Measurements from ENCODE around the gene ARHGAP26. TPM values are rescaled to one million over a fixed set of nuclear protein-coding genes. Genes with fewer than 3 reads are reported as not detected.
A peak's percentile ranks its signal among the peaks of the same experiment; 100 is the strongest.

ARHGAP26 gene
- total RNA-seq, 1 experiment from 2014 or later = 38.3 TPM

DNA sequence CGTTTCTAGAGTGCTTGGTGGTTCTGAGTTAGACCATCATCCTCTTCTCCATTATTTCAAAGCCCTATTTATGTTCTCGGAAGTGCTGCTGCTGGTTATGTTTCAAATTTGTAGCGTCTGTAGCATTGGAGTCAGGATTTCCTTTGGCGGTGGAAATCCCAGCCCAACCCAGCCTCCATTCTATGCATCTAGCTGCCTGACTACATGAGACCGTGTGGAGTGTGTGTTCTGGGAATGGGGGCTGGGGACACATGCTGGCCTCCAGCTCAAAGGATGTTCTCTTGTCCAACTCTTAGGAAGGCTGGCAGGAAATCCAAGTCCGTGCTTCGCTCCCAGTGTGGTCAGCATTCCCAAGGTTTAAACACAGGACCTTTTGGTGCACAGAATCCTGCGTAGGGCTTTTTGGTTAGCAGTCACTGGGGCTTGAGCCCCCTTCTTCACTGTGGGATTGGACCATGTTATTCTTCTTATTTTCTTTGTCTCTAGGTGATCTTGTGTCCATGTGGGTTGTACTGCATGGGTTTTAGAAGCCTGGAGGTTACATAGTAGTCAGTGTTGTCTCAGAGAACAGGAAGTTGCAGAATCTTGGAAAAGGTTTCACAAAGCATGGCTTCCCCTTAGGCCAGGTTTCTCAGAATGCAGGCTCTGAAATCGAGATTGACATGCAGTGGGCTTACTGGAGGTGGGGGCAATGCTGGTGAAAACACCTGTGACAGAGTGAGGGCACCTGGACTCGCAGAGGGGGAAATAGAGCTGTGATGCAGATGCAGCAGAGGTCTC lies 132.2 kb downstream of the ARHGAP26 start:
- no peak for DNase-seq (ENCODE audit: low read depth)
- in situ Hi-C loops (cut with HindIII; ENCODE audit: low pct_unique_long_range_greater_than_20kb, low sequenced_read_pairs) = no loop called here

DNA sequence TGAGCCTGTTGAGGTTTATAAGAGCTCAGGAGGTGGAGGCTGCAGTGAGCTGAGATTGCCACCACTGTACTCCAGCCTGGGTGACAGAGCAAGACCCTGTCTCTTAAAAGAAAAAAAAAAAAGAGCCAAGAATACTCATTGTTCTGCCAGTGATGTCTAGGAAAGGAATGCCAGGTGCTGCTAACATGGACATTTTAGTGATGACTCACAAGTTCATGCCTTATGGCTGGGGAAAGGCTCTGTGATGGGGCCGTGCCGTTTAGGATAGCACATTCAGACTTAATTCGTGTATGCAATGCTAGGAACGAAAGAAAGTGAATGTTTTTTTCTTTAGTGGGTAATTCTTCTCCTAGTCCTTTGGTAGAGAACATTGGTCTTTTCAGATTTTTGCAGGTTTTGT lies 134.2 kb downstream of the ARHGAP26 start:
- in situ Hi-C loops (cut with HindIII; ENCODE audit: low pct_unique_long_range_greater_than_20kb, low sequenced_read_pairs) = no loop called here
- no peak for DNase-seq (ENCODE audit: low read depth)

DNA sequence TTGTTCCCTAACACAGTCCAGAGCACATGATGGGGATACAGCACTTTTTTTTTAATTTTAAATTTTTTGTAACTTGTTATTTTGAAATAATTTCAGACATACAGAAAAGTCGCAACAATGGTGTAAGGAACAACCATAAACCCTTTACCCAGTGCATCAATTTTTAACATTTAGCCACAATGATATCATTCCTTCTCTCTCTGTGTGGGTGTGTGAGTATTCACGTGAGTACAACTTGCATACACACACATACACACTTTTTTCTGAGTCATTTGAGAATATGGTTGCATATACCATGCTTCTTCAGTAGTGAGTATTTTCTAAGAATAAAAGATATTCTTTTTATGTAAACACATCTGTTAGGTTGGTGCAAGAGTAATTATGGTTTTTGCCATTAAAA lies 135.2 kb downstream of the ARHGAP26 start:
- DNase-seq (ENCODE audit: low read depth) = no peak
- in situ Hi-C loops (cut with HindIII; ENCODE audit: low pct_unique_long_range_greater_than_20kb, low sequenced_read_pairs) = no loop called here

DNA sequence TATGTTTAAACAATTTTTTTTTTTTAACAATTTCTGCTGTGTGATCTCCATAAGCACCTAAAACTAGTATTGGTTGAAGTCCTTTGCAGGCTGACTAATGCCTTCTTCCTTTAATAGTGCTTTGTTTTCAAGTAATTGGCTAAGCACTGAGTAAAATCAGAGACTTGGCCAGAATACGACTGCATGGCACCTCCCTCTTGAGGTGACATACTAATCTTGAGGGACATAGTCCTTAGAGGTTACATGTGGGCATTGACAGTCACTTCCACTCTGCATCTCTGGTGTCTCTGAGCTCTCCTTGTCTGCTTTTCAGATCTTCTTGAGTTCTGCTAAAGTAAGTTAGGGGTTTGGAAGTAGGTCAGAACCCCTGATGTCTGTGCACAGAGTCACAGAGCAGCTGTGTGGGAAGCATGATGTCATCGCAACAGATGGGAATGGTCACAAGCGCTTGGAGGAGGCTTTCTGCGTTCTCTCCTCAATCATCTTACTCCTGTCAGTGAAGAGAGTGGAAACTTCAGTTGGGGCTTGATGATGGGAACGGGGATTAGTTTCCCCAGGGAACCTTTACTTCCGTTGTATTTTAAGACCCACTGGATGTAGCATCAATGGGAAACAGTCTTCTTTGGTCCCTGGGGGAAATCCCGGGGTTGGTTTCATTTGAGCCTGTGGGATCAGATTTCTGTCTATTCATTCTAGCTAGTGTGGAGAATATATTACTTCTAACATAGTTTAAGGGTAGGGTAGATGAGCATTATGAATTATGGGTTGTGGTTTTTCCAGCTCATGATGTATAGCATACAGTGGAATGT lies 136.9 kb downstream of the ARHGAP26 start:
- no peak for DNase-seq (ENCODE audit: low read depth)
- in situ Hi-C loops (cut with HindIII; ENCODE audit: low pct_unique_long_range_greater_than_20kb, low sequenced_read_pairs) = no loop called here

DNA sequence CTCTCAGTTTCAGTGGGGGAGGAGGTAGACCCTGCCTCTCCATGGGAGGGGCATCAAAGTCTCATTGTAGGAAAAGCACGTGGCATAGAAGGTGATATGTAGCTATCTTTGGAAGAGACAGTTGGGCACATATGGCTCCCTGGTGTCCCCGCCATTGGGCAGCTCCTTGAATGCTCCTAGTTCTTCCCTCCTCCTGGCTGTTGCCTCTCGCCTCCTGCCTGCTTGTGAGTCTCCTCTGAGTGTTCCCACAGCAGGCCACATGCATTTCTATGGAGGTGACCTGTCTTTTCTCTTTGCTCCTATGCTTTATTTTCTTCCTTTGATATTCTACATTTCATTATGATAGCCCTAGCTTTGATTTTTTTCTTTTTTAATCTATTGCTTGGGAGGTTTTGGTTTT lies 138.5 kb downstream of the ARHGAP26 start:
- DNase-seq (ENCODE audit: low read depth) = no peak
- in situ Hi-C loops (cut with HindIII; ENCODE audit: low pct_unique_long_range_greater_than_20kb, low sequenced_read_pairs) = no loop called here

DNA sequence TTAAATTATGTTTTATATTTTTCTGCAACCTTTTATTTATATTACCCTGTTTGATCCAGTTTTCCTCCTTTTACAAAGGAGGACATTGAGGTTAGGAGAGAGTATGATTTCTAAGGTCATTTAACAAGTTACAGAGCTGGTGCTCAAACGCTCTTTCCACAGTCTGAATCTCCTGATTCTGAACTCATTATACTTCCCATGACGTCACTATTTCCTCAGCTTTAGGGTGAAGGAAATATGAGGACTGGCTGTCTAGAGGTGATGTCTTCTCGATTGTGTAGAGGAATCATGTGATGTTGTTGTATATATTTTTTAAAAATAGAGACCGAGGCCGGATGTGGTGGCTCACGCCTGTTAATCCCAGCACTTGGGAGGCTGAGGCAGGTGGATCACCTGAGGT lies 140.0 kb downstream of the ARHGAP26 start:
- DNase-seq (ENCODE audit: low read depth) = no peak
- in situ Hi-C loops (cut with HindIII; ENCODE audit: low pct_unique_long_range_greater_than_20kb, low sequenced_read_pairs) = no loop called here

DNA sequence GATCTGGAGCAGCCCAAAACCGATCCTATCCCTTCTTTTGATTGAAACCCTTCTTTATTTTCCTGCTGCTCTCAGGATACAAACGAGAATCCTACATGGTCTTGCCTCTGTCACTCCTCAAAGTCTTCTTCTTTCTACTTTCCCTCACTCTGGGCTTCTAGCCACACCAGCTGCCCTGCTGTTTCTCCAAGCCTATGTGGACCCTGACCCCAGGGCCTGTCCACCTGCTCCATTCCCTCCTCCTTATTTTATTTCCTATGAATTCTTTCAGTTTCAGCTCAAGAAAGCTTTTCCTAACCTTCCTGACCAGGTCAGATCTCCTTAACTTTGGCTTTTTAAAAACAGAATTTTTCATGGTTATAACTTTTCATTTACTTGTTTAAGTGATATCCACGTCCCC lies 141.0 kb downstream of the ARHGAP26 start:
- in situ Hi-C loops (cut with HindIII; ENCODE audit: low pct_unique_long_range_greater_than_20kb, low sequenced_read_pairs) = no loop called here

DNA sequence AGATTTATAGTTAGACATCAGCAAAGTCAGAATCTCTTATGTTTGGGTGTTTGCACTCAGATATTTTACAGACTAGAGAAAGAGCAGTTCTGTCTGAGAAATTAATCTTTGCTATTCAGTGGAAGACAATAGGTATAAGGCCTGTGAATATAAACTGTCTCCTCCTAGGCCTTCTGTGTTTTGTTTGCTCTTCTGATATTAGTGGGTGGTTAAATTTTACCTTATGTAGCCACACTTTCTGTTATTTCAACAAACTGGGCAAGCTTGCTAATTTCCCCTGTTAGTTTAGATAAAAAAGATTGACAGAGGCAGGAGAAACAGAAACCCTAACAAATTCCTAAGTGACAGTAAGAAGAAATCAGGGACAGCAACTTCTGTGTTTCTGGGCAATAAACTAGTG lies 141.6 kb downstream of the ARHGAP26 start:
- in situ Hi-C loops (cut with HindIII; ENCODE audit: low pct_unique_long_range_greater_than_20kb, low sequenced_read_pairs) = no loop called here
- DNase-seq (ENCODE audit: low read depth) = no peak

More for the DNA sequence above, 141.0 kb downstream of the ARHGAP26 start:
- no peak for DNase-seq (ENCODE audit: low read depth)

DNA sequence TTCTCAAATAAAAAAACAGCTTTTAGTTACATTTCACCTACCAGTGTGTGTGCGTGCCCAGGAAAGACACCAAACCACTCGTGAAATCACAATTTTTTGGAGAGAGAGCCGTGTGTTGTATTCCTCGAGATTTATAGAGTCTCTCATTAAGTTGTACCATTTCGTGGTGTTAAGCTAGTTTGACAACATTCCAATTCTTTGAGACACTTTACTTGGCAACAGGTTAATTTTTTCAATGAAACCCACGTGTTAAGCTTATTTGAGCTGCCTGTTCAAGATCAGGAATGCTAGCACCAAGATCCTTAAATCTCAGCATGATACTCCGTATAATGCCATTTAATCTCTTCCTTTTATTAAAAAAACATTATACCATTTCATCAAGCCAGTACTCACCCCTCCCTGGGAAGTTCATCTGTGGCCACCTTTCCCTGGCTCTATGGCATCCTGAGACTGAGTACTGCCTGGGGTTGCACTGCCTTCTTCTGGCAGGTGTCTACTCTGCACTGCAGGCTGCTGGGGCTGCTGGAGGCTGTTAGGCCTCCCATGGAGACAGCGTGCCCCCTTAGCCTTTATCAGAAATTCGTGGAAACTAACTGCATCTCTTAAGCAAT lies 143.7 kb downstream of the ARHGAP26 start:
- in situ Hi-C loops (cut with HindIII; ENCODE audit: low pct_unique_long_range_greater_than_20kb, low sequenced_read_pairs) = no loop called here
- DNase-seq (ENCODE audit: low read depth) = no peak

DNA sequence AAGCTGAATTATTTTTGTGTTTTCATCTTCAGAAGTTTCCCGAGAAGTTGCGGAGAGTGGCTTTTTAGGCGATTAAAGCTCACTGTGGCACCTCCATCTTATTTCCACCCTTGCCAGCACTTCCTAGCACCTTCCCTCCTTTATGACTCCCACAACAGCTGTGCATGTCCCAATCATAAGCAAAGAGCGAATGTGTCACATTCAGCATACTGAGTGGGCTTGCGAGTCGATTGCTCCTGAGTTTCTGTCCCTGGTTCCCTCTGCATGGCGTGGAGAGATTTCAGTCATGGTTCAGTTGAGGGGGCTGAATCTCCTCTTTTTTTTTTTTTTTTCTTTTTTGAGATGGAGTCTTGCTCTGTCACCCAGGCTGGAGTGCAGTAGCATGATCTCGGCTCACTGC lies 144.9 kb downstream of the ARHGAP26 start:
- in situ Hi-C loops (cut with HindIII; ENCODE audit: low pct_unique_long_range_greater_than_20kb, low sequenced_read_pairs) = no loop called here
- DNase-seq (ENCODE audit: low read depth) = no peak

DNA sequence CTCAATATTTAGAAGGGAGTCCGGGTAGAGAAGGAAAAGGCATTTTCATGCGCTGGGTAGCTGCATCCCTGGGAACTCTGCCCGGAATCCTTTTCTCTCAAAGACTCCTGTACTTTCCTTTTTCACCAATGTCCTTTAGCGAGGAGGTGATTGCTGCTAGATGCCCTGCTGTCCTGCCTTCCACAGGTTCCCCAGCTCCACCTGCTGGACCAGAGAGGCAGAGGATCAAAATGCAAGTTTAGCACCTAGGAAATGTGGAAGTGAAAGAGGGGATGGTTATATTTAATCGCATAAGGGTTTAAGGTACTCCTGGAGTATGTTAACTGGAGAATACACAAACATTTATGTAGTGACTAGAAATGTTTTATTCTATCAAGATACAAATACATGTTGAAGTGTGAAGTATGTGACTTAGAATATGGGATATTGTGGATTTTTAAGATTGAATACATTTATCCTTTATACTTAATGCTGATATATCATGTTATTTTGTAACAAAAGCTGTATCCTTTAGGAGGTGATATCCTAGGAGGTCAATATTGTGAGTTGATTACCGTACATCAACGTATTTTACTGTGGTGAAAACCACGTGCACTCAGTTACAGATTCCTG lies 145.7 kb downstream of the ARHGAP26 start:
- DNase-seq (ENCODE audit: low read depth) = peak; percentile 23
- in situ Hi-C loops (cut with HindIII; ENCODE audit: low pct_unique_long_range_greater_than_20kb, low sequenced_read_pairs) = no loop called here

DNA sequence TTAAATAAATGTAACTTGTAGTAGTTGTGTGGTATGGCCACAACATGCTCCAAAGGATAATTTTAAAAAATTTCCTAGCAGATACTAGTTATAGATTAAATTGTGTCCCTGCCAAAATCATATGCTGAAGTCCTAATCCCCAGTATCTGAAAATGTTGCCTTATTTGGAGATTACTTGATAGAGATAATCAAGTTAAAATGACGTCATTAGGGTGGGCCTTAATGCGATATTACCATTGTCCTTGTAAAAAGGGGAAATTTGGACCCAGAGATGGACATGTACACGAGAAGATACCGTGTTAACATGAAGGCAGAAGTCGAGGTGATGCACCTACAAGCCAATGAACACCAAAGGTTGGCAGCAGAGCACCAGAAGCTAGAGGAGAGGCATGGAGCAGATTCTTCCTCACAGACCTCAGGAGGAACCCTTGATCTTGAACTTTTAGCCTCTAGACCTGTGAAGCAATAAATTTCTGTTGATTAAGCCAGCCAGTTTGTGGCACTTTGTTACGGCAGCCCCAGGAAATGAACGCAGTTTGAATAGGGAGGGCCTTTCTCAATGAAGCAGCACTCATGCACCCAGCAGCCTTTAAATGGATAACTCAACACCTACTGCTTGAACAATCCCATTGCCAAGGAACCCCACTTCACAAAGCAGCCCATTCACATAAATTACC lies 148.9 kb downstream of the ARHGAP26 start:
- in situ Hi-C loops (cut with HindIII; ENCODE audit: low pct_unique_long_range_greater_than_20kb, low sequenced_read_pairs) = no loop called here

DNA sequence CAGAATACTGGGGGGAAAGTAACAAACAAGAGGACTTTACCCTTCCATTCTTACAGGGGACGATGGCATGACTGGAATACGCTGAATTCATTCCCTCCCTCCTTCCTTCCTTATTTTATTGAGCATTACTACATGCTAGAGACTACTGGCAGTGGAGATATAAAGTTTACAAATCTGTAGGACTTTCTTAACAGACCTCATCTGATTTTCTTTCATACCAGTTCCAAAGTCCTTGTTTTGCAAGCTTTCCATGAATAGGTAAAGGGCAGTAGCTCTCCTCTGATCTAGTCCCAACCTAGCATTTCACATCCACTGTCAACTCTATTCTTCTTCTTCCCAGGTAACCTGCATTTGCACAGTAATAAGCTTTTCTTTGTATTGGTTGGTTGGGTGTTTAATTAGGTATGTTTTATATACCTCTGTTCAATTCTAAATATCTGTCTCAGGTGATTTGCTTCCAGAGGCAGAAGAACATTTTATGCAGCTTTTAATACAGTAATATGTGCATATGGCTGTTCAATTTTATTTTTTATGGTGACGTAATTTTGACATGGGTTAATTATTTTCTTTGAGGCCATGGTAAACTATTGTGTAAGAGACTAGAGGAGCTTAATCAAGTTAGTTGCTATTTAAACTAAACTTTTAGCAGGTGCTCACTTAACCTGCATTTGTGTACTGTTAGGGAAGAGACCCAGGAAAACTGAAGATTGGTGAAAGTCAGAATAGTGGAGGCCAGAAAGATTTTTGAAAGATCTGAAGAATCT lies 150.9 kb downstream of the ARHGAP26 start:
- DNase-seq (ENCODE audit: low read depth) = no peak
- in situ Hi-C loops (cut with HindIII; ENCODE audit: low pct_unique_long_range_greater_than_20kb, low sequenced_read_pairs) = no loop called here

More for the DNA sequence above, 148.9 kb downstream of the ARHGAP26 start:
- DNase-seq (ENCODE audit: low read depth) = no peak

DNA sequence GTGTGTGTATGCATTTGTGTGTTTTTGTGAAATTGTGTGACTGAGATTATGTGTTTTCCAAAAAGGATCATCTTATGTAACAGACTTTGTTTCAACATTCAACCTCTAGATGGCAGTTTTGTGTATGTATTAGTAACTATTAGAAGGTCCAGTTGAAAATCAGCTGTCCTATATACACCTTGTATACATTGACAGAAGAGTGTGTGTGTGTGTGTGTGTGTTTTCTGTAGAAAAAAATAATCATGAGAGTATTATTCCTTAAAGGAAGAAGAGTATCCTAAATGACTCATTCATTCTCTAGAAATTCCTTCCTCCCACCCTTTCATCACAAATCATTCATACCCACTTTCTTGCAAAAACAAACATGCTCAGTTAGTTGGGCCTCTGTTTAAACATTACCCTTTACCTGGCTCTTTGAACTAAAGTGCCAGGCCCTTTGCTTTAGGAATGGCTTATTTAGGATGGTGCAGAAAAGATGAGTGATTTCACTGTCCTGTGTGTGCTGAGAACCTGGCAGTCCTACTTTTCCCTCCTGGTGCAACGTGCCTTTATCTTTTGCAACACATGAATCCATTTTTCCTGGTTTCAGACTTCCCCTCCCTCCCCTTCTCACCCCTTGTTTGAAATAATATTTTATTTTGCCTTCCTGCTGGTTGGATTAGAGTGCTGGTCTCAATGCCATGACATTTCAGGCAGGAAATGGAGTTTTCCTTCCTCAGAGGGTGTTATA lies 152.2 kb downstream of the ARHGAP26 start:
- DNase-seq (ENCODE audit: low read depth) = peak; percentile 66
- in situ Hi-C loops (cut with HindIII; ENCODE audit: low pct_unique_long_range_greater_than_20kb, low sequenced_read_pairs) = no loop called here

DNA sequence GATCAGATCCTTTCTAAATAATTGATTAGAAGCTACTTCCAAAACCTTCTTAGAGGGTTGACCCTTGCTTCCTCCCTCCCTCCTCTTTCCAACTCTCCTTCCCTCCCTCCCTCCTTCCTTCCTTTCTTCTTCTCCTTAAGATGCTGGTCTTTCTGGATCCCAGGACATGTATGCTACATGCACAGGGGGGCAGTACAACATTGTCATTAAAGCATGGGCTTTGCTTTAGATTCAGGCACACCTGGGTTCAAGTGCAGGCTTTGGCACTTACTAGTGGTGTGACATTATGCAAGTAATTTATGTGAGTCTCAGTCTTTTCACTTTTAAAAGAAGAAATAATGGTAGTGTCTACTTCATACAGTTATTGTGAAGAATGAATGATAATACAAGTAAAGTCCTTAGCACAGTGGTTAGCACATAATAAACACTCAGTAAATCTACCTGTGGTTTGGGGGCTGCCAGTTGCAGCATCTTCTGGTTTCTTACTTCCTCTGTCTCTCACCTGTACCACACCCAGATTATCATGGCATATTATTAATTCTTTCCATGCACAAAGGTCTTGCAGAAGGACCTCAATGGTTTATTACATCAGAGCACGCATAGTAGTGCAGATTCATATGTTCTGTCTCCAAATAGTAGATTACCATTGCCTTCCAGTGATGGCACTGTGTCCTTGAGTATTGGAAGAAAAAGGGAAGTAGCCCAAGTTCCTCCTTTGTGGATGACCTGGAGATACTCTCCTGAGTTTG lies 154.1 kb downstream of the ARHGAP26 start:
- no peak for DNase-seq (ENCODE audit: low read depth)
- in situ Hi-C loops (cut with HindIII; ENCODE audit: low pct_unique_long_range_greater_than_20kb, low sequenced_read_pairs) = no loop called here

DNA sequence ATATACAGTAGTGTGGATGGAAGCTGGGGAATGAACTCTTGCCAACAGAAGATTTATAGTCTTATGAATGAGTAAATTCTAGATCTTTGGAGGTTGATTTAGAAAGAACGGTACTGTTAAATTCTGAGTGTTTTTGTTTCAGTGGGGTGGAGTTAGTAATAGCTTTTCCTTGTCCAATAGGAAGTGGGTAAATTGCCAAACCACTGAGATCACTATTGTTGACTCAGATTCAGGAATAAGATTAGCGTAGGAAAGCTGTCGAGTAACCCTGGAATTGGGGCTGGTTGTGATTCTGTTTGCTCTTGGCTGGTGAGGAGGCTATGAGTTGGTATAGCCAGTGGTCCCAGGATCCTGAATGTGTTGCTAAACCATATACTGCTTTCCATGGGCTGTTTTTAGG lies 155.6 kb downstream of the ARHGAP26 start:
- DNase-seq (ENCODE audit: low read depth) = no peak

More for the DNA sequence above, 155.6 kb downstream of the ARHGAP26 start:
- in situ Hi-C loops (cut with HindIII; ENCODE audit: low pct_unique_long_range_greater_than_20kb, low sequenced_read_pairs) = no loop called here

Measured in Caki2 (cell line).